Activated CD8-positive, alpha-beta T cell treated with anti-CD3 and anti-CD28 coated beads, Interleukin-2, amount 10 ng/mL, durations not matched to agents 7 days and 5 days (primary cell): ENCODE results near the gene CAVIN3. TPM values are rescaled to one million over a fixed set of nuclear protein-coding genes. Genes with fewer than 3 reads are reported as not detected.

Experiments
- ATAC-seq: fragments of 150-1000 bp; cut with Tn5 transposase; one replicate; pipeline ENCODE4 v1.10.0; 2021; ENCODE audit warnings: moderate library complexity
- CTCF ChIA-PET: fragments of 350-600 bp; sonication (Branson Sonifier 250); formaldehyde crosslinking; loops from one replicate; lab custom pipeline; 2021; ENCODE audit warnings: antibody characterized with exemption; lab: Charles Lee
- POLR2A ChIA-PET: fragments of 350-600 bp; sonication (Branson Sonifier 250); formaldehyde crosslinking; loops from one replicate; lab custom pipeline; 2021; ENCODE audit warnings: antibody characterized with exemption; lab: Charles Lee
- DNase-seq: peaks from one replicate; pipeline ENCODE4 v3.0.0-alpha.2; 2020
- H3K27ac Mint-ChIP-seq: one replicate; pipeline ENCODE4 v1.8.0; 2021; ENCODE audit warnings: mild to moderate bottlenecking, mixed read lengths
- H3K27me3 Mint-ChIP-seq: one replicate; pipeline ENCODE4 v1.8.0; 2021; ENCODE audit warnings: low read depth, mixed read lengths
- H3K36me3 Mint-ChIP-seq: one replicate; pipeline ENCODE4 v1.8.0; 2021; ENCODE audit warnings: low read depth, mixed read lengths
- H3K4me1 Mint-ChIP-seq: one replicate; pipeline ENCODE4 v1.8.0; 2021; ENCODE audit warnings: low read depth, mixed read lengths
- H3K4me3 Mint-ChIP-seq: one replicate; pipeline ENCODE4 v1.8.0; 2021; ENCODE audit warnings: mild to moderate bottlenecking, mixed read lengths
- H3K9me3 Mint-ChIP-seq: one replicate; pipeline ENCODE4 v1.8.0; 2022; ENCODE audit warnings: mixed read lengths; ENCODE audit not compliant: insufficient read depth
- total RNA-seq, 2 experiments: library from RNA; stranded (reverse); gene quantifications; one replicate each; pipeline ENCODE4 v1.2.3, GENCODE V29; 2021

The CAVIN3 gene
- total RNA-seq, 2 experiments from 2014 or later = 1.0 to 1.2 TPM

DNA sequence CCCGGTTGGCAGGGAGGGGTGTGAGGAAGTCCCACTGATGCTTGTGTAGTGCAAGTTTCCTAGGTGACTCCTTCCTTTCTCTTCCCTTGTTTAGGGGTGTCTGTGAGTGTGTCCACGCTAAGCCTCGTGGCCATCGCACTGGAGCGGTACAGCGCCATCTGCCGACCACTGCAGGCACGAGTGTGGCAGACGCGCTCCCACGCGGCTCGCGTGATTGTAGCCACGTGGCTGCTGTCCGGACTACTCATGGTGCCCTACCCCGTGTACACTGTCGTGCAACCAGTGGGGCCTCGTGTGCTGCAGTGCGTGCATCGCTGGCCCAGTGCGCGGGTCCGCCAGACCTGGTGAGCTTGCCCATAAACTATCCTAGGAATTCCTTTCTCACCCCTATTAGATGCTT, 50.3 kb downstream of the CAVIN3 start:
- CTCF ChIA-PET = no interaction called here
- H3K4me1 Mint-ChIP-seq = peaks cover 3% of the 10 kb centered on the region
- no peaks in the 10 kb centered on the region for H3K36me3 Mint-ChIP-seq
- DNase-seq (no peak), ATAC-seq (no peak)
- POLR2A ChIA-PET = no interaction called here
- H3K9me3 Mint-ChIP-seq = no peaks in the 10 kb centered on the region
- peaks cover 20% of the 10 kb centered on the region for H3K27me3 Mint-ChIP-seq
- no peak overlapping the region for H3K4me3 Mint-ChIP-seq
- H3K27ac Mint-ChIP-seq = no peak overlapping the region

Other genes with a start within 250 kb of the CAVIN3 start
- gene OR56B4, start 212.8 kb downstream of the CAVIN3 start, total RNA-seq = not detected
- not detected for gene OR52B2, start 150.2 kb downstream of the CAVIN3 start, total RNA-seq
- gene OR52W1, start 121.3 kb downstream of the CAVIN3 start, total RNA-seq = not detected
- not detected for gene C11orf42, start 114.9 kb downstream of the CAVIN3 start, total RNA-seq
- 10 to 100 TPM; 19.1 to 20.4 TPM for gene FHIP1B, start 85.9 kb downstream of the CAVIN3 start, total RNA-seq
- under 1 TPM; 0.16 to 0.29 TPM for gene CNGA4, start 81.4 kb downstream of the CAVIN3 start, total RNA-seq
- gene CCKBR, start 60.7 kb downstream of the CAVIN3 start, total RNA-seq = not detected
- gene SMPD1, start 70.0 kb upstream of the CAVIN3 start, total RNA-seq = 10 to 100 TPM; 35.5 to 37.1 TPM
- gene APBB1, start 98.6 kb upstream of the CAVIN3 start, total RNA-seq = 10 to 100 TPM; 51.7 to 52.4 TPM
- gene HPX, start 120.5 kb upstream of the CAVIN3 start, total RNA-seq = not detected
- 1 to 10 TPM; 5.7 to 7.5 TPM for gene TRIM3, start 153.4 kb upstream of the CAVIN3 start, total RNA-seq
- gene ARFIP2, start 160.8 kb upstream of the CAVIN3 start, total RNA-seq = 10 to 100 TPM; 38.6 to 39.8 TPM
- 10 to 100 TPM; 34.1 to 35.4 TPM for gene TIMM10B, start 161.0 kb upstream of the CAVIN3 start, total RNA-seq
- gene DNHD1, start 176.8 kb upstream of the CAVIN3 start, total RNA-seq = 10 to 100 TPM; 17.8 to 18.5 TPM